ENCODE results near the gene C19orf47. TPM values are rescaled to one million over a fixed set of nuclear protein-coding genes. Genes with fewer than 3 reads are reported as not detected.

C19orf47 gene
- total and polyA plus RNA-seq, 2 experiments from 2014 or later, result 6.2 to 11.2 TPM

DNA sequence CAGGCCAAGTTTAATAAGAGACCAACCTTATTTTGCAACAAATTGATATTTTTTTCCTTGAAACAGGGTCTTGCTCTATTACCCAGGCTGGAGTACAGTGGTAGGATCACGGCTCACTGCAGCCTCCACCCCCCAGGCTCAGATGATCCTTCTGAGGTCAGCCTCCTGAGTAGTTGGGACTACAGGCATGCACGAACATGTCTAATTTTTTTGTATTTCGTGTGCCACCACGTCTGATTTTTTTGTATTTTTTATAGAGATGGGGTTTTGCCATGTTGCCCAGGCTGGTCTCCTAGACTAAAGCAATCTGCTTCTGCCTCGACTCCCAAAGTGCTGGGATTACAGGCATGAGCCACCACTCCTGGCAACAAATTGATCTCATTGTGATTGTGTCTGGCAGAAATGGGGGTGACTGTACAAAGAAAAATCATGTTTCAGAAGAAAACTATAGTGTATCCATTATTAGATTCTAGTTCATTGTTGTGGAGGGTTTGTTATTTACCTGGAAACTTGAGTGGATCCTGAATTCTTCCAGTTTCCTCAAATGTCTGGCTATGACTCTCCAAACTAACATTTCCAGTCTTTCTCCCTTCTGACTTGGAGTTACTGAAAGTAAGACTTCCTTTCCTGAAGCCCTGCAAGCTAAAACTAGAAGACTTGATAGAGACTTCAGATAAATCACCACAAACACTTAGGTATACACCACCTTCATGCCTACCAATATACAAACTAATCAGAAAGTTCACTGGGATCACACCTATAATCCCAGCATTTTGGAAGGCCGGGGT lies 45.8 kb downstream of the C19orf47 start:
- in situ Hi-C loops (cut with MboI), result no loop called here
- Histone ChIP-seq H3K9me3 (ENCODE audit: low read depth) (no peaks in the 10 kb centered on the region), H3K4me1 (ENCODE audit: insufficient read depth) (no peaks in the 10 kb centered on the region), H3K4me2 (ENCODE audit: unreplicated experiment) (no peak overlapping the region), H3K9me2 (ENCODE audit: insufficient read depth) (no peaks in the 10 kb centered on the region), H3K4me3 (no peak overlapping the region), H3K9ac (no peak overlapping the region), H3K79me2 (ENCODE audit: insufficient read depth) (no peaks in the 10 kb centered on the region), H4K20me1 (ENCODE audit: insufficient read depth) (no peaks in the 10 kb centered on the region), H3K27me3 (replicated peaks; ENCODE audit: insufficient read depth) (no peaks in the 10 kb centered on the region), H3F3A (ENCODE audit: insufficient read depth) (0 out of 2 replicates have a peak, but pooled peaks cover 7% of the 10 kb centered on the region), H3K36me3 (ENCODE audit: low read depth) (no peaks in the 10 kb centered on the region), H3K27ac (no peak overlapping the region), H2AFZ (no peak overlapping the region)
- TF ChIP-seq EZH2 (IDR thresholded peaks at IDR 0.05; ENCODE audit: insufficient read depth, poor library complexity, severe bottlenecking), result no peak
- no peak for TF ChIP-seq EZH2phosphoT487 (IDR thresholded peaks at IDR 0.05; ENCODE audit: insufficient read depth, low read depth)
- WGBS, 2 experiments (ENCODE audit: low coverage in 1 of 2, low lambda C conversion rate in 2 of 2, missing lambda C conversion rate in 2 of 2), result 88 to 91% methylated on average over 6 of the region's 6 CpGs
- DNase-seq, result no peak

DNA sequence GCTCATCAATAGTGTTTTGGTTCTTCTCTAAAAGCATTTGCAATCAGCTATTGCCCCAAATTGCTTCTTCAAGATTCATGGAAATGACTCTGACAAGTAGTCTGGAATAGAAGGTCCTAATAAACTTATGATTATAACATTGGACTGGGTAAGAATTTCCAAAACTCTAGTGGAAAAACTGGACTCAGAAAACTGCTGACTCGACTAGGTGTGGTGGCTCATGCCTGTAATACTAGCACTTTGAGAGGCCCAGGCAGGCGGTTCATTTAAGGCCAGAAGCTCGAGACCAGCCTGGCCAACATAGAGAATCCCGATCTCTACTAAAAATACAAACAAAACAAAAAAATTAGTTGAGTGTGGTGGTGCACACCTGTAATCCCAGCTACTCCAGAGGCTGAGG lies 47.5 kb downstream of the C19orf47 start:
- Histone ChIP-seq H4K20me1 (ENCODE audit: insufficient read depth) (no peaks in the 10 kb centered on the region), H3K9ac (no peak overlapping the region), H3K79me2 (ENCODE audit: insufficient read depth) (no peaks in the 10 kb centered on the region), H3K27ac (no peak overlapping the region), H3K4me1 (ENCODE audit: insufficient read depth) (no peaks in the 10 kb centered on the region), H3K4me3 (no peak overlapping the region), H2AFZ (no peak overlapping the region), H3K27me3 (replicated peaks; ENCODE audit: insufficient read depth) (no peaks in the 10 kb centered on the region), H3K9me3 (ENCODE audit: low read depth) (no peaks in the 10 kb centered on the region), H3F3A (ENCODE audit: insufficient read depth) (0 out of 2 replicates have a peak, but pooled peaks cover 3% of the 10 kb centered on the region), H3K36me3 (ENCODE audit: low read depth) (no peaks in the 10 kb centered on the region), H3K4me2 (ENCODE audit: unreplicated experiment) (no peak overlapping the region), H3K9me2 (ENCODE audit: insufficient read depth) (no peaks in the 10 kb centered on the region)
- in situ Hi-C loops (cut with MboI), result no loop called here
- no peak for DNase-seq
- TF ChIP-seq EZH2 (IDR thresholded peaks at IDR 0.05; ENCODE audit: insufficient read depth, poor library complexity, severe bottlenecking), result no peak
- TF ChIP-seq EZH2phosphoT487 (IDR thresholded peaks at IDR 0.05; ENCODE audit: insufficient read depth, low read depth), result no peak
- WGBS, 2 experiments (ENCODE audit: low coverage in 1 of 2, low lambda C conversion rate in 2 of 2, missing lambda C conversion rate in 2 of 2), result 85 to 87% methylated on average over 4 of the region's 4 CpGs

DNA sequence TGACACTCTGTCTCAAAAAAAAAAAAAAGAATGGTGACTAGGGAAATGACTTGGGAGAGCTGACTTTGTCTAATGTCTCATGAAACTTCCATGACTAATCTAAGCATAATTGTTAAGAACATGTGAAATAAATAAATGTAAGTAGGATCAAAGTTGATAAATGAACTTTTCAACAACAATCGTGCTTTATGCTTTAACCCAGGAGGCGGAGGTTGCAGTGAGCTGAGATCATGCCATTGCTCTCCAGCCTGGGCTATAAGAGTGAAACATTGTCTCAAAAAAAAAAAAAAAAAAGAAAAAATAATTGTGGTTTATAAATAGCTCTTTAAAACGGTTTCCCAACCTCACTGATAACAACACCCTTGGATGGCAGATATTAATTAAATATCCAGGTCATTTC lies 50.2 kb downstream of the C19orf47 start:
- TF ChIP-seq EZH2phosphoT487 (IDR thresholded peaks at IDR 0.05; ENCODE audit: insufficient read depth, low read depth) (no peak), EZH2 (IDR thresholded peaks at IDR 0.05; ENCODE audit: insufficient read depth, poor library complexity, severe bottlenecking) (no peak)
- Histone ChIP-seq H3K4me3 (no peak overlapping the region), H3K27me3 (replicated peaks; ENCODE audit: insufficient read depth) (no peaks in the 10 kb centered on the region), H3K9me3 (ENCODE audit: low read depth) (no peaks in the 10 kb centered on the region), H3K9ac (no peak overlapping the region), H3K27ac (no peak overlapping the region), H2AFZ (no peak overlapping the region), H3K4me1 (ENCODE audit: insufficient read depth) (no peaks in the 10 kb centered on the region), H4K20me1 (ENCODE audit: insufficient read depth) (no peaks in the 10 kb centered on the region), H3K4me2 (ENCODE audit: unreplicated experiment) (no peak overlapping the region), H3K36me3 (ENCODE audit: low read depth) (no peaks in the 10 kb centered on the region), H3K79me2 (ENCODE audit: insufficient read depth) (no peaks in the 10 kb centered on the region), H3K9me2 (ENCODE audit: insufficient read depth) (no peaks in the 10 kb centered on the region), H3F3A (ENCODE audit: insufficient read depth) (no peaks in the 10 kb centered on the region)
- in situ Hi-C loops (cut with MboI), result no loop called here
- no peak for DNase-seq
- WGBS, 2 experiments (ENCODE audit: low coverage in 1 of 2, low lambda C conversion rate in 2 of 2, missing lambda C conversion rate in 2 of 2), result 51 to 59% methylated on average over 3 of the region's 3 CpGs

DNA sequence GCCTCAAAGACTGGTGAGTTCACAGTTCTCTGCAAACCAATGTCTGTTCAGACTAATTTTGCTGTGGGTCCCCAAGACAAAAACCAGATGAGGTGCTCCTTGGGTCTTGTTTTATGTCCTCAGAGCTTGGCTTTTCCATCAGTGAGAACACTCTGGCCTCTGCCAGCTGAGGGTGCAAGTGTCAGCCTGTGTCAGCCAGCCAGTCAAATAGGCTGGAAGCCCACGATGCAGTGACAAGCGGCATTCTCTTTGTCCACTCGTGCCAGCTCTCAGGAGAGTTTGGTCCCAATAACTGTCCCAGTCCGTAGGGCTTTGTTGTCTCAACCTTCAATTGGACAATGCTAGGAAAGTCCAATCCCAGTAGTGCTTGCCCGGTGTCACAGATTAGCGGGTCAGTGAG lies 53.6 kb downstream of the C19orf47 start:
- TF ChIP-seq EZH2 (IDR thresholded peaks at IDR 0.05; ENCODE audit: insufficient read depth, poor library complexity, severe bottlenecking) (no peak), EZH2phosphoT487 (IDR thresholded peaks at IDR 0.05; ENCODE audit: insufficient read depth, low read depth) (no peak)
- in situ Hi-C loops (cut with MboI), result no loop called here
- 88 to 92% methylated on average over 6 of the region's 6 CpGs for WGBS, 2 experiments (ENCODE audit: low coverage in 1 of 2, low lambda C conversion rate in 2 of 2, missing lambda C conversion rate in 2 of 2)

More for the DNA sequence above, 53.6 kb downstream of the C19orf47 start:
- no peaks in the 10 kb centered on the region for H3K9me3 ChIP-seq (ENCODE audit: low read depth)
- no peaks in the 10 kb centered on the region for H3K27me3 ChIP-seq (replicated peaks; ENCODE audit: insufficient read depth)
- H3K79me2 ChIP-seq (ENCODE audit: insufficient read depth), result no peaks in the 10 kb centered on the region
- no peak overlapping the region for H3K4me3 ChIP-seq
- H2AFZ ChIP-seq, result no peak overlapping the region
- no peak overlapping the region for H3K27ac ChIP-seq
- no peaks in the 10 kb centered on the region for H4K20me1 ChIP-seq (ENCODE audit: insufficient read depth)
- no peaks in the 10 kb centered on the region for H3K9me2 ChIP-seq (ENCODE audit: insufficient read depth)
- no peak for DNase-seq
- H3K9ac ChIP-seq, result no peak overlapping the region
- no peaks in the 10 kb centered on the region for H3K36me3 ChIP-seq (ENCODE audit: low read depth)
- H3F3A ChIP-seq (ENCODE audit: insufficient read depth), result no peaks in the 10 kb centered on the region
- no peaks in the 10 kb centered on the region for H3K4me1 ChIP-seq (ENCODE audit: insufficient read depth)
- no peak overlapping the region for H3K4me2 ChIP-seq (ENCODE audit: unreplicated experiment)
